HCT116 (cell line): ENCODE data around the gene EMX1. TPM values are rescaled to one million over a fixed set of nuclear protein-coding genes. Genes with fewer than 3 reads are reported as not detected.

ENCODE experiments used
- ATAC-seq: fragments of 200-7000 bp; cut with Tn5 transposase; 2 replicates; pipeline ENCODE4 v1.9.1; 2020; ENCODE audit warnings: mild to moderate bottlenecking, moderate library complexity
- BruUV-seq: library from RNA; stranded (reverse); fragments of 400-500 nt; replicated peaks from 2 replicates; lab custom pipeline; 2021; lab: Mats Ljungman, UMichigan
- CTCF ChIA-PET: fragments of 300-600 bp; sonication (Branson Sonifier 250); formaldehyde crosslinking; loops from one replicate; lab custom pipeline; 2021; ENCODE audit warnings: antibody characterized with exemption; lab: Charles Lee
- POLR2A ChIA-PET: fragments of 300-600, 350-600 bp; sonication (Branson Sonifier 250); formaldehyde crosslinking; loops from one replicate; lab custom pipeline; 2021; ENCODE audit warnings: antibody characterized with exemption; lab: Charles Lee
- RAD21 ChIA-PET, 2 experiments: fragments of 300-600 bp; sonication (Branson Sonifier 250); formaldehyde crosslinking; loops; one replicate each; lab custom pipeline; 2023; ENCODE audit warnings: low total read pairs in 2 of 2; ENCODE audit not compliant: uncharacterized antibody in 2 of 2, unreplicated experiment in 2 of 2, low non-redundant PET in 1 of 2; lab: Charles Lee
- DNase-seq: peaks from one replicate; pipeline ENCODE4 v3.0.0-alpha.2; 2010; ENCODE audit warnings: low read depth, low spot score
- H2AFZ ChIP-seq: fragments of 200-600 bp; shearing (Covaris generic), sonication (generic); 2 replicates; pipeline ENCODE4 v1.6.1; 2017; ENCODE audit warnings: low read depth, mixed run types, mixed read lengths, antibody characterized with exemption, low read length; ENCODE audit not compliant: poor library complexity, severe bottlenecking
- H3K27ac ChIP-seq: 2 replicates; pipeline ENCODE4 v1.5.1; 2012; ENCODE audit warnings: low read depth, low read length
- H3K27me3 ChIP-seq: fragments of 200-600 bp; sonication (generic); 2 replicates; pipeline ENCODE4 v1.6.1; 2016; ENCODE audit warnings: mixed run types, low read length, mixed read lengths; ENCODE audit not compliant: insufficient read depth
- H3K36me3 ChIP-seq, 2 experiments: fragments of 200-500 bp in 1 of 2; fragments of 200-600 bp in 1 of 2; sonication (Bioruptor generic) in 1 of 2; sonication (generic) in 1 of 2; 2 replicates each; pipeline versions ENCODE4 v1.5.1 to v1.6.1; 2014 to 2016; ENCODE audit warnings: low read length in 2 of 2, inconsistent platforms in 1 of 2, mixed read lengths in 1 of 2, mixed run types in 1 of 2; ENCODE audit not compliant: insufficient read depth in 2 of 2, control insufficient read depth in 1 of 2
- H3K4me1 ChIP-seq, 2 experiments: fragments of 200-600 bp in 1 of 2; sonication (generic) in 1 of 2; 2 replicates each; pipeline versions ENCODE4 v1.5.1 to v1.6.1; 2012 to 2017; ENCODE audit warnings: low read length in 2 of 2, inconsistent platforms in 1 of 2, mild to moderate bottlenecking in 1 of 2, mixed read lengths in 1 of 2, mixed run types in 1 of 2, moderate library complexity in 1 of 2; ENCODE audit not compliant: insufficient read depth in 2 of 2, control insufficient read depth in 1 of 2
- H3K4me2 ChIP-seq: fragments of 200-600 bp; sonication (generic); 2 replicates; pipeline ENCODE4 v1.6.1; 2017; ENCODE audit warnings: mixed run types, low read length, mixed read lengths
- H3K4me3 ChIP-seq, 2 experiments: fragments of 200-600 bp in 1 of 2; sonication (generic) in 1 of 2; replicated peaks in 1 of 2; 2 replicates each; pipeline ENCODE4 v1.5.1; 2011 to 2016; ENCODE audit warnings: low read length in 2 of 2, control low read depth in 1 of 2, low read depth in 1 of 2, mild to moderate bottlenecking in 1 of 2, mixed read lengths in 1 of 2, mixed run types in 1 of 2
- H3K79me2 ChIP-seq: fragments of 200-600 bp; sonication (generic); 2 replicates; pipeline ENCODE4 v1.6.1; 2017; ENCODE audit warnings: mild to moderate bottlenecking, mixed run types, low read length, moderate library complexity, mixed read lengths; ENCODE audit not compliant: insufficient read depth
- H3K9ac ChIP-seq: fragments of 200-600 bp; sonication (generic); 2 replicates; pipeline ENCODE4 v1.6.1; 2016; ENCODE audit warnings: low read length, mixed read lengths
- H3K9me2 ChIP-seq: fragments of 200-600 bp; sonication (generic), shearing (Covaris generic); 2 replicates; pipeline ENCODE4 v1.6.1; 2017; ENCODE audit warnings: mixed run types, mild to moderate bottlenecking, moderate library complexity; ENCODE audit not compliant: insufficient read depth
- H3K9me3 ChIP-seq, 2 experiments: fragments of 200-500 bp in 1 of 2; fragments of 200-600 bp in 1 of 2; sonication (Bioruptor generic) in 1 of 2; sonication (generic) in 1 of 2; 2 replicates each; pipeline ENCODE4 v1.6.1; 2014 to 2017; ENCODE audit warnings: low read length in 2 of 2, mixed read lengths in 2 of 2, inconsistent platforms in 1 of 2, low read depth in 1 of 2, mild to moderate bottlenecking in 1 of 2, mixed run types in 1 of 2, moderate library complexity in 1 of 2; ENCODE audit not compliant: control insufficient read depth in 1 of 2, insufficient read depth in 1 of 2
- H4K20me1 ChIP-seq: fragments of 200-600 bp; sonication (generic), shearing (Covaris generic); 2 replicates; pipeline ENCODE4 v1.6.1; 2017; ENCODE audit warnings: mixed run types, mild to moderate bottlenecking, moderate library complexity; ENCODE audit not compliant: insufficient read depth
- CBX3 ChIP-seq: IDR thresholded peaks from 2 replicates; pipeline ENCODE4 v1.6.1; 2012; ENCODE audit warnings: low read depth
- CEBPB ChIP-seq: IDR thresholded peaks from 2 replicates; pipeline ENCODE4 v1.6.1; 2012; ENCODE audit warnings: low read depth
- EGR1 ChIP-seq: IDR thresholded peaks from 2 replicates; pipeline ENCODE4 v1.6.1; 2012; ENCODE audit warnings: low read depth
- ELF1 ChIP-seq: IDR thresholded peaks from 2 replicates; pipeline ENCODE4 v1.6.1; 2012; ENCODE audit warnings: low read depth, borderline replicate concordance
- EZH2 ChIP-seq: fragments of 200-600 bp; sonication (generic); IDR thresholded peaks from 2 replicates; pipeline ENCODE4 v1.6.1; 2017; ENCODE audit warnings: antibody characterized with exemption, mixed run types
- EZH2phosphoT487 ChIP-seq: fragments of 200-600 bp; IDR thresholded peaks from 2 replicates; pipeline ENCODE4 v1.6.1; 2018; ENCODE audit warnings: antibody characterized with exemption, borderline replicate concordance
- FOSL1 ChIP-seq: IDR thresholded peaks from 2 replicates; pipeline ENCODE4 v1.6.1; 2012; ENCODE audit warnings: low read depth
- JUND ChIP-seq: IDR thresholded peaks from 2 replicates; pipeline ENCODE4 v1.6.1; 2012
- POLR2AphosphoS5 ChIP-seq: IDR thresholded peaks from 2 replicates; pipeline ENCODE4 v1.6.1; 2011; ENCODE audit warnings: mild to moderate bottlenecking, low read depth, low read length, moderate library complexity
- SRF ChIP-seq: IDR thresholded peaks from 2 replicates; pipeline ENCODE4 v1.6.1; 2012; ENCODE audit warnings: low read depth
- YY1 ChIP-seq: IDR thresholded peaks from 2 replicates; pipeline ENCODE4 v1.6.1; 2011; ENCODE audit warnings: low read length, low read depth, moderate library complexity, mild to moderate bottlenecking; ENCODE audit not compliant: insufficient replicate concordance; ENCODE audit errors: extremely low read depth
- ZFX ChIP-seq: fragments of 450-650 bp; IDR thresholded peaks from 2 replicates; pipeline ENCODE4 v1.6.1; 2017
- ZNF274 ChIP-seq: fragments of 200-500 bp; sonication (Bioruptor generic); IDR thresholded peaks from 2 replicates; pipeline ENCODE4 v1.6.1; 2014; ENCODE audit warnings: mild to moderate bottlenecking, low read depth, low read length, inconsistent platforms
- intact Hi-C: fragments of 100-400 bp; cut with micrococcal nuclease; formaldehyde crosslinking; loops from 2 replicates; pipeline ENCODE4 v1.10.0; 2022
- total RNA-seq: library from RNA; stranded (reverse); gene quantifications from one replicate; pipeline ENCODE4 v1.2.1, GENCODE V29; 2021; ENCODE audit not compliant: unreplicated experiment

The EMX1 gene
- total RNA-seq, 1 experiment from 2014 or later, result 3.1 TPM

DNA sequence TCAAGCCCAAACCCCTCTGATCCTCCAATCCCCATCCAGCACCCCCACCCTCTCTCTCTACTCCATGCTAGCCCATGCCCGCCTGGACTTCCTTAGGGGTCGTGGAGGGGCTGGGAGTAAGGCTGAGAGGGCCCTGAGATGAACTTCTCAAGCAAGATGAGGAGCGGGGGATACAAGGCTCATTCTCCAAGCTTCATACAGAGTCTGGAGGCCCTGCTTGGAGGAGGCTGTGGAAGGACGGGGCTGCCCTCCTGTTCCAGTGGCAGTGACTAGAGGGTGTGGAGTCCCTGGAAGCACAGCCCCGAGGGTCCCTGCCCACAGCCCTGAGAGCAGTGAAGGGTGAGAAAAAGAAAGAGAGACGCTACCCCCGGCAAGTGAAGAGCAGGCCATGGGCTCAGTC lies 45.6 kb downstream of the EMX1 start:
- ChIA-PET CTCF (interaction anchor here (1.2 kb wide), 1 partner anchor 11 kb away, joined by 5 read pairs; no protein-coding TSS in a partner anchor), RAD21 (interaction anchor here in 1 of 2 experiments (0.6 kb wide), 1 partner anchor 13 kb away, joined by 3 read pairs; no protein-coding TSS in a partner anchor)
- H3K4me2 ChIP-seq, result no peak overlapping the region

DNA sequence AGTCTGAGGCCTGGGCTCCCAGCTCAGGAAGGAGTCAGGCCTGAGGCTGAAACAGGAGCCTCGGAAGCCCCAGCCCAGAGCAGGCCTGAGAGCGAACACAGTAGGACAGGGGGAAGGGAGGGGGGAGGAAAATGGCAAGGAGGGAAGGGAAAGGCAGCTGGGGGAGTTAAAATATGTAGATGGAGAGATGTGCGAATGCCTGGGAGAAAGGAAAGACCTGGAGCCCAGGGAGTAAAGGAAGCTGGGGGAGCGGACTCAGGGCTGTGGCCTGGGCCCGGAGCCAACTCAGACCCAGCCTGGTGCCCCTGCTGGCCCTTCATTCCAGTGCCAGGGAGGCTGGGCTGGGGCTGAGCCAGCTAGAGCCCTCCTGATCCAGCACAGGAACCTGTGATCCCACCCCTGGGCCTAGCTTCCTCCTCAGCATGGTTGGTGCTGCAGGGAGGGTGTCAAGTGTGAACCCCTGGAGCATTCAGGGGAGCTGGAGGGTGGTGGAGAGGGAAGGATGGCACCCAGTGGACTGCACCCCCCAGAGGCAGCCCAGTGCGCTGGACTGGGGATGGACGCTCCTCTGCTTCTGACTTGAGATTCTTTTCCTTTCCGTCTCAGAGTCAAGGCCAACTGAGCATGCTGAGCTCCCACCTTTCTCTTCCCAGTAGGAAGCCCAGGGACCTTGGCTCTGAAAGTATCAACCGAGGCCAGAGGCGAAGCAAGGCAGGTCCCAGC lies 46.3 kb downstream of the EMX1 start:
- H3K9ac ChIP-seq, result no peak overlapping the region
- H3K79me2 ChIP-seq, result no peaks in the 10 kb centered on the region
- DNase-seq (no peak), ATAC-seq (no peak)
- intact Hi-C loops, result no loop called here
- ChIA-PET POLR2A (no interaction called here), CTCF (interaction anchor here (1.2 kb wide), 1 partner anchor 10 kb away, joined by 5 read pairs; no protein-coding TSS in a partner anchor), RAD21 (interaction anchor here in 1 of 2 experiments (0.6 kb wide), 1 partner anchor 14 kb away, joined by 3 read pairs; no protein-coding TSS in a partner anchor)
- TF ChIP-seq POLR2AphosphoS5, result no peak
- BruUV-seq, result no TSS peak
- H3K9me3 ChIP-seq, result no peaks in the 10 kb centered on the region
- H2AFZ ChIP-seq, result no peak overlapping the region
- H3K36me3 ChIP-seq, result no peaks in the 10 kb centered on the region
- no peaks in the 10 kb centered on the region for H4K20me1 ChIP-seq
- no peak overlapping the region for H3K4me2 ChIP-seq
- no peak overlapping the region for H3K27ac ChIP-seq
- H3K9me2 ChIP-seq, result no peaks in the 10 kb centered on the region
- no peaks in the 10 kb centered on the region for H3K4me1 ChIP-seq
- no peaks in the 10 kb centered on the region for H3K27me3 ChIP-seq
- no peak overlapping the region for H3K4me3 ChIP-seq

More for the DNA sequence above, 45.6 kb downstream of the EMX1 start:
- H3K79me2 ChIP-seq, result no peaks in the 10 kb centered on the region
- no peak for ATAC-seq
- TF ChIP-seq YY1 (no peak), EGR1 (no peak), POLR2AphosphoS5 (no peak), CEBPB (no peak), EZH2phosphoT487 (no peak), ZNF274 (no peak), EZH2 (no peak), ZFX (no peak), JUND (no peak), CBX3 (no peak), ELF1 (no peak), FOSL1 (no peak), SRF (no peak)
- TF ChIP-seq, all 23 proteins: peak for 0
- no peak overlapping the region for H2AFZ ChIP-seq
- BruUV-seq, result no TSS peak
- H3K4me3 ChIP-seq, result no peak overlapping the region
- H3K27ac ChIP-seq, result no peak overlapping the region
- no peaks in the 10 kb centered on the region for H4K20me1 ChIP-seq
- H3K9ac ChIP-seq, result no peak overlapping the region
- DNase-seq, result no peak
- no peaks in the 10 kb centered on the region for H3K27me3 ChIP-seq
- H3K9me3 ChIP-seq, result no peaks in the 10 kb centered on the region
- POLR2A ChIA-PET, result no interaction called here
- intact Hi-C loops, result no loop called here
- no peaks in the 10 kb centered on the region for H3K4me1 ChIP-seq
- H3K9me2 ChIP-seq, result no peaks in the 10 kb centered on the region
- H3K36me3 ChIP-seq, result no peaks in the 10 kb centered on the region
